Measurements from ENCODE around the gene PIEZO2.

Gene PIEZO2

GRCh38 chr18:11055721-11056120, 93.6 kb downstream of the PIEZO2 start:
- Histone ChIP-seq H3K4me3 (ENCODE audit: low read length, poor library complexity, severe bottlenecking) (no peak overlapping the region), H3K4me1 (ENCODE audit: insufficient read depth, low read length, poor library complexity, severe bottlenecking) (no peaks in the 10 kb centered on the region), H4K20me1 (ENCODE audit: insufficient read depth, low read length, poor library complexity, severe bottlenecking) (no peaks in the 10 kb centered on the region), H3K9me3 (ENCODE audit: insufficient read depth, low read depth, low read length) (no peaks in the 10 kb centered on the region), H3K9me2 (replicated peaks; ENCODE audit: low read depth, low read length) (no peaks in the 10 kb centered on the region), H3F3A (ENCODE audit: low read depth) (no peaks in the 10 kb centered on the region), H3K79me2 (ENCODE audit: insufficient read depth, low read length) (no peaks in the 10 kb centered on the region), H3K4me2 (ENCODE audit: low read depth, low read length, poor library complexity, severe bottlenecking) (no peak overlapping the region), H3K9ac (ENCODE audit: low read depth, low read length, poor library complexity, severe bottlenecking) (no peak overlapping the region), H2AFZ (ENCODE audit: low read length) (no peak overlapping the region), H3K36me3 (ENCODE audit: insufficient read depth, low read length) (no peaks in the 10 kb centered on the region), H3K27me3 (ENCODE audit: insufficient read depth, low read length, poor library complexity, severe bottlenecking) (no peaks in the 10 kb centered on the region)
- TF ChIP-seq, protein P1, sequence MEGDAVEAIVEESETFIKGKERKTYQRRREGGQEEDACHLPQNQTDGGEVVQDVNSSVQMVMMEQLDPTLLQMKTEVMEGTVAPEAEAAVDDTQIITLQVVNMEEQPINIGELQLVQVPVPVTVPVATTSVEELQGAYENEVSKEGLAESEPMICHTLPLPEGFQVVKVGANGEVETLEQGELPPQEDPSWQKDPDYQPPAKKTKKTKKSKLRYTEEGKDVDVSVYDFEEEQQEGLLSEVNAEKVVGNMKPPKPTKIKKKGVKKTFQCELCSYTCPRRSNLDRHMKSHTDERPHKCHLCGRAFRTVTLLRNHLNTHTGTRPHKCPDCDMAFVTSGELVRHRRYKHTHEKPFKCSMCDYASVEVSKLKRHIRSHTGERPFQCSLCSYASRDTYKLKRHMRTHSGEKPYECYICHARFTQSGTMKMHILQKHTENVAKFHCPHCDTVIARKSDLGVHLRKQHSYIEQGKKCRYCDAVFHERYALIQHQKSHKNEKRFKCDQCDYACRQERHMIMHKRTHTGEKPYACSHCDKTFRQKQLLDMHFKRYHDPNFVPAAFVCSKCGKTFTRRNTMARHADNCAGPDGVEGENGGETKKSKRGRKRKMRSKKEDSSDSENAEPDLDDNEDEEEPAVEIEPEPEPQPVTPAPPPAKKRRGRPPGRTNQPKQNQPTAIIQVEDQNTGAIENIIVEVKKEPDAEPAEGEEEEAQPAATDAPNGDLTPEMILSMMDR (conservative IDR thresholded peaks at IDR 0.05; ENCODE audit: low read length) = no peak
- no peak for TF ChIP-seq EZH2phosphoT487 (IDR thresholded peaks at IDR 0.05; ENCODE audit: borderline replicate concordance)

- TF ChIP-seq EZH2phosphoT487 (IDR thresholded peaks at IDR 0.05; ENCODE audit: borderline replicate concordance) = no peak
- TF ChIP-seq, protein P1 (conservative IDR thresholded peaks at IDR 0.05; ENCODE audit: low read length) = no peak
- Histone ChIP-seq H3K36me3 (ENCODE audit: insufficient read depth, low read length) (no peaks in the 10 kb centered on the region), H4K20me1 (ENCODE audit: insufficient read depth, low read length, poor library complexity, severe bottlenecking) (no peaks in the 10 kb centered on the region), H3K27me3 (ENCODE audit: insufficient read depth, low read length, poor library complexity, severe bottlenecking) (no peaks in the 10 kb centered on the region), H3K4me2 (ENCODE audit: low read depth, low read length, poor library complexity, severe bottlenecking) (no peak overlapping the region), H3K9me2 (replicated peaks; ENCODE audit: low read depth, low read length) (no peaks in the 10 kb centered on the region), H3K9ac (ENCODE audit: low read depth, low read length, poor library complexity, severe bottlenecking) (no peak overlapping the region), H3F3A (ENCODE audit: low read depth) (no peaks in the 10 kb centered on the region), H3K9me3 (ENCODE audit: insufficient read depth, low read depth, low read length) (no peaks in the 10 kb centered on the region), H3K4me3 (ENCODE audit: low read length, poor library complexity, severe bottlenecking) (no peak overlapping the region), H2AFZ (ENCODE audit: low read length) (no peak overlapping the region), H3K4me1 (ENCODE audit: insufficient read depth, low read length, poor library complexity, severe bottlenecking) (no peaks in the 10 kb centered on the region), H3K79me2 (ENCODE audit: insufficient read depth, low read length) (no peaks in the 10 kb centered on the region)
Measured at GRCh38 chr18:11054497-11054896, 94.9 kb downstream of the PIEZO2 start.

DNA sequence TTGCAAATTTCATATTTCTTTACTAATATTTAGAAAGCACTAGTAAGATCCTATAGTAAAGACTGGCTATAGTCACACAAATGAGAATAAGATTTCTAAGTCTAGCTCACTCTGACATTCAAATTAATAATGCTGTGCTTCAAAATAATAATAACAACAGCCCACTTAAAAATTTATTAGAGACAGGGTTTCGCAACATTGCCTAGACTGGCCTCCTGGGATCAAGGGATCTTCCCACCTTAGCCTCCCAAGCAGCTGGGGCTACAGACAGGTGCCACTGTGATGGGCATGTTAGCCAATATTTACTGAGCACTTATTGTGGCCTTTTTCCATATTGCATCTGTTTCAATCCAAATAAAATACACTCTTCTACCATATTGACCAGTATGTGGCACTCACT, 96.1 kb downstream of the PIEZO2 start:
- Histone ChIP-seq H3K36me3 (ENCODE audit: insufficient read depth, low read length) (no peaks in the 10 kb centered on the region), H3K4me1 (ENCODE audit: insufficient read depth, low read length, poor library complexity, severe bottlenecking) (no peaks in the 10 kb centered on the region), H3F3A (ENCODE audit: low read depth) (no peaks in the 10 kb centered on the region), H2AFZ (ENCODE audit: low read length) (no peak overlapping the region), H3K4me2 (ENCODE audit: low read depth, low read length, poor library complexity, severe bottlenecking) (no peak overlapping the region), H3K9ac (ENCODE audit: low read depth, low read length, poor library complexity, severe bottlenecking) (no peak overlapping the region), H3K27me3 (ENCODE audit: insufficient read depth, low read length, poor library complexity, severe bottlenecking) (no peaks in the 10 kb centered on the region), H3K9me2 (replicated peaks; ENCODE audit: low read depth, low read length) (no peaks in the 10 kb centered on the region), H3K4me3 (ENCODE audit: low read length, poor library complexity, severe bottlenecking) (no peak overlapping the region), H3K9me3 (ENCODE audit: insufficient read depth, low read depth, low read length) (no peaks in the 10 kb centered on the region), H3K79me2 (ENCODE audit: insufficient read depth, low read length) (no peaks in the 10 kb centered on the region), H4K20me1 (ENCODE audit: insufficient read depth, low read length, poor library complexity, severe bottlenecking) (no peaks in the 10 kb centered on the region)
- no peak for TF ChIP-seq EZH2phosphoT487 (IDR thresholded peaks at IDR 0.05; ENCODE audit: borderline replicate concordance)
- TF ChIP-seq, protein P1 (conservative IDR thresholded peaks at IDR 0.05; ENCODE audit: low read length) = no peak
